Liver (tissue), 9 donors: ENCODE data around the gene MAB21L2. TPM values are rescaled to one million over a fixed set of nuclear protein-coding genes. Genes with fewer than 3 reads are reported as not detected.

Experiments used
- DNase-seq: peaks from one replicate; pipeline ENCODE4 v3.0.0-alpha.2; 2017; ENCODE audit warnings: low spot score
- H3K27ac ChIP-seq, 2 donors: one replicate each; pipeline ENCODE4 v1.7.0; 2013; ENCODE audit warnings: inconsistent platforms in 2 of 2, low read length in 2 of 2, control low read depth in 1 of 2, low read depth in 1 of 2, mild to moderate bottlenecking in 1 of 2
- H3K27me3 ChIP-seq, 4 donors: one replicate each; pipeline versions ENCODE4 v1.6.1 to v1.7.0; 2013; ENCODE audit warnings: low read length in 3 of 4, inconsistent platforms in 1 of 4, mild to moderate bottlenecking in 1 of 4, moderate library complexity in 1 of 4; ENCODE audit not compliant: control insufficient read depth in 4 of 4, insufficient read depth in 4 of 4
- H3K36me3 ChIP-seq, 4 donors: one replicate each; pipeline versions ENCODE4 v1.6.1 to v1.7.0; 2013; ENCODE audit warnings: low read length in 3 of 4, mild to moderate bottlenecking in 3 of 4, low read depth in 1 of 4, moderate library complexity in 1 of 4; ENCODE audit not compliant: control insufficient read depth in 4 of 4, insufficient read depth in 3 of 4
- H3K4me1 ChIP-seq, 4 donors: one replicate each; pipeline versions ENCODE4 v1.6.1 to v1.7.0; 2013; ENCODE audit warnings: low read length in 3 of 4, mild to moderate bottlenecking in 3 of 4, moderate library complexity in 1 of 4; ENCODE audit not compliant: control insufficient read depth in 4 of 4, insufficient read depth in 4 of 4
- H3K4me3 ChIP-seq, 3 donors: one replicate each; pipeline versions ENCODE4 v1.6.1 to v1.7.0; 2013; ENCODE audit warnings: low read length in 3 of 3, control low read depth in 1 of 3, low read depth in 1 of 3, mild to moderate bottlenecking in 1 of 3
- H3K9ac ChIP-seq, 2 donors: one replicate each; pipeline ENCODE4 v1.7.0; 2013; ENCODE audit warnings: low read length in 2 of 2, mild to moderate bottlenecking in 2 of 2, moderate library complexity in 2 of 2, control low read depth in 1 of 2, low read depth in 1 of 2
- H3K9me3 ChIP-seq, 4 donors: one replicate each; pipeline versions ENCODE4 v1.6.1 to v1.7.0; 2013; ENCODE audit warnings: low read length in 3 of 4; ENCODE audit not compliant: control insufficient read depth in 4 of 4
- CTCF ChIP-seq: fragments of 150-350 bp; IDR thresholded peaks from 2 replicates; pipeline ENCODE4 v1.5.1; 2017; ENCODE audit warnings: improper control_type of control experiment, low read depth, low read length; ENCODE audit not compliant: missing input control
- EGR1 ChIP-seq, 2 donors: IDR thresholded peaks; 2 replicates each; pipeline ENCODE4 v1.6.1; 2016 to 2018; ENCODE audit warnings: antibody characterized with exemption in 2 of 2, low read depth in 2 of 2
- FOXA2 ChIP-seq: IDR thresholded peaks from 2 replicates; pipeline ENCODE4 v1.6.1; 2016; ENCODE audit warnings: antibody characterized with exemption
- GABPA ChIP-seq, 2 donors: IDR thresholded peaks in 1 of 2; conservative IDR thresholded peaks in 1 of 2; 2 replicates each; pipeline ENCODE4 v1.6.1; 2016; ENCODE audit warnings: antibody characterized with exemption in 2 of 2, mild to moderate bottlenecking in 1 of 2, moderate library complexity in 1 of 2
- HNF4A ChIP-seq, 2 donors: conservative IDR thresholded peaks; 2 replicates each; pipeline ENCODE4 v1.6.1; 2016; ENCODE audit warnings: antibody characterized with exemption in 2 of 2, mild to moderate bottlenecking in 2 of 2
- HNF4G ChIP-seq: IDR thresholded peaks from 2 replicates; pipeline ENCODE4 v1.6.1; 2016; ENCODE audit warnings: antibody characterized with exemption
- NR2F2 ChIP-seq: IDR thresholded peaks from 2 replicates; pipeline ENCODE4 v1.6.1; 2016; ENCODE audit warnings: antibody characterized with exemption
- RAD21 ChIP-seq, 2 donors: IDR thresholded peaks; 2 replicates each; pipeline ENCODE4 v1.6.1; 2016; ENCODE audit warnings: antibody characterized with exemption in 2 of 2, mild to moderate bottlenecking in 2 of 2
- RXRA ChIP-seq, 2 donors: IDR thresholded peaks; 2 replicates each; pipeline ENCODE4 v1.6.1; 2017 to 2018; ENCODE audit warnings: antibody characterized with exemption in 2 of 2, mild to moderate bottlenecking in 1 of 2
- SP1 ChIP-seq: IDR thresholded peaks from 2 replicates; pipeline ENCODE4 v1.6.1; 2018; ENCODE audit warnings: antibody characterized with exemption, mild to moderate bottlenecking
- TAF1 ChIP-seq: conservative IDR thresholded peaks from 2 replicates; pipeline ENCODE4 v1.6.1; 2016; ENCODE audit warnings: antibody characterized with exemption, mild to moderate bottlenecking
- YY1 ChIP-seq: IDR thresholded peaks from 2 replicates; pipeline ENCODE4 v1.6.1; 2016; ENCODE audit warnings: antibody characterized with exemption, mild to moderate bottlenecking
- ZBTB33 ChIP-seq: IDR thresholded peaks from 2 replicates; pipeline ENCODE4 v1.6.1; 2016; ENCODE audit warnings: antibody characterized with exemption
- WGBS: extraction: QIAGEN DNeasy Blood & Tissue Kit; methylation state at CpG from one replicate; pipeline ENCODE4 v1.1.7; 2013; 5-methylcytosine and 5-hydroxymethylcytosine counted together
- polyA plus RNA-seq, 2 donors: library from polyadenylated mRNA; stranded (reverse) in 1 of 2; unstranded in 1 of 2; fragments of 200-250 nt in 1 of 2; fragments of >200 nt in 1 of 2; fragmentation: Nextera tagmentation in 1 of 2; extraction: Ambion mirVana in 1 of 2; gene quantifications; one replicate each; pipeline versions ENCODE4 v1.2.1 to v1.2.3, GENCODE V29; 2013 to 2015
- total RNA-seq, 2 donors: library from RNA; depleted of rRNA; stranded (reverse); fragments of >200 nt; gene quantifications; one replicate each; pipeline ENCODE4 v1.2.3, GENCODE V29; 2014
- TF ChIP-seq, protein P1 (sequence below): IDR thresholded peaks from 2 replicates; pipeline ENCODE4 v1.6.1; 2016; ENCODE audit warnings: antibody characterized with exemption
- TF ChIP-seq, protein P2 (sequence below): IDR thresholded peaks from 2 replicates; pipeline ENCODE4 v1.6.1; 2016; ENCODE audit warnings: antibody characterized with exemption, mild to moderate bottlenecking
- TF ChIP-seq, protein P3 (sequence below): IDR thresholded peaks from 2 replicates; pipeline ENCODE4 v1.6.1; 2016; ENCODE audit warnings: antibody characterized with exemption
- donor health status: healthy.
- donor health status: healthy.
- donor health status: healthy.
- donor health status: healthy.
- donor health status: healthy.

Gene MAB21L2
- total RNA-seq (1 to 10 TPM in 1 of 2 donors, under 1 TPM in 1; 0.47 to 1.5 TPM), polyA plus RNA-seq (under 1 TPM; 0.30 to 0.85 TPM)

- H3K4me3 ChIP-seq, result peak within 1 kb of the TSS; percentile 57 to 92 (median 84)
- TF ChIP-seq, protein P1, sequence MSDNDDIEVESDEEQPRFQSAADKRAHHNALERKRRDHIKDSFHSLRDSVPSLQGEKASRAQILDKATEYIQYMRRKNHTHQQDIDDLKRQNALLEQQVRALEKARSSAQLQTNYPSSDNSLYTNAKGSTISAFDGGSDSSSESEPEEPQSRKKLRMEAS, result no peak
- TF ChIP-seq SP1, result no peak
- TF ChIP-seq, protein P2, sequence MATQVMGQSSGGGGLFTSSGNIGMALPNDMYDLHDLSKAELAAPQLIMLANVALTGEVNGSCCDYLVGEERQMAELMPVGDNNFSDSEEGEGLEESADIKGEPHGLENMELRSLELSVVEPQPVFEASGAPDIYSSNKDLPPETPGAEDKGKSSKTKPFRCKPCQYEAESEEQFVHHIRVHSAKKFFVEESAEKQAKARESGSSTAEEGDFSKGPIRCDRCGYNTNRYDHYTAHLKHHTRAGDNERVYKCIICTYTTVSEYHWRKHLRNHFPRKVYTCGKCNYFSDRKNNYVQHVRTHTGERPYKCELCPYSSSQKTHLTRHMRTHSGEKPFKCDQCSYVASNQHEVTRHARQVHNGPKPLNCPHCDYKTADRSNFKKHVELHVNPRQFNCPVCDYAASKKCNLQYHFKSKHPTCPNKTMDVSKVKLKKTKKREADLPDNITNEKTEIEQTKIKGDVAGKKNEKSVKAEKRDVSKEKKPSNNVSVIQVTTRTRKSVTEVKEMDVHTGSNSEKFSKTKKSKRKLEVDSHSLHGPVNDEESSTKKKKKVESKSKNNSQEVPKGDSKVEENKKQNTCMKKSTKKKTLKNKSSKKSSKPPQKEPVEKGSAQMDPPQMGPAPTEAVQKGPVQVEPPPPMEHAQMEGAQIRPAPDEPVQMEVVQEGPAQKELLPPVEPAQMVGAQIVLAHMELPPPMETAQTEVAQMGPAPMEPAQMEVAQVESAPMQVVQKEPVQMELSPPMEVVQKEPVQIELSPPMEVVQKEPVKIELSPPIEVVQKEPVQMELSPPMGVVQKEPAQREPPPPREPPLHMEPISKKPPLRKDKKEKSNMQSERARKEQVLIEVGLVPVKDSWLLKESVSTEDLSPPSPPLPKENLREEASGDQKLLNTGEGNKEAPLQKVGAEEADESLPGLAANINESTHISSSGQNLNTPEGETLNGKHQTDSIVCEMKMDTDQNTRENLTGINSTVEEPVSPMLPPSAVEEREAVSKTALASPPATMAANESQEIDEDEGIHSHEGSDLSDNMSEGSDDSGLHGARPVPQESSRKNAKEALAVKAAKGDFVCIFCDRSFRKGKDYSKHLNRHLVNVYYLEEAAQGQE, result no peak
- no peak for TF ChIP-seq EGR1 (IDR thresholded peaks at IDR 0.05; ENCODE audit: low read depth in 2 of 2)
- TF ChIP-seq YY1, result no peak
- TF ChIP-seq RXRA (IDR thresholded peaks at IDR 0.05), result no peak
- no peak for TF ChIP-seq CTCF
- TF ChIP-seq GABPA (IDR thresholded peaks at IDR 0.05 in 1 of 2, conservative IDR thresholded peaks at IDR 0.05 in 1 of 2), result no peak
- no peak for TF ChIP-seq TAF1
- no peak for TF ChIP-seq RAD21 (IDR thresholded peaks at IDR 0.05)
- TF ChIP-seq ZBTB33, result no peak
- TF ChIP-seq NR2F2, result no peak
- TF ChIP-seq, protein P3, sequence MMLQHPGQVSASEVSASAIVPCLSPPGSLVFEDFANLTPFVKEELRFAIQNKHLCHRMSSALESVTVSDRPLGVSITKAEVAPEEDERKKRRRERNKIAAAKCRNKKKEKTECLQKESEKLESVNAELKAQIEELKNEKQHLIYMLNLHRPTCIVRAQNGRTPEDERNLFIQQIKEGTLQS, result no peak
- TF ChIP-seq FOXA2, result no peak
- no peak for TF ChIP-seq HNF4A (conservative IDR thresholded peaks at IDR 0.05)
- TF ChIP-seq HNF4G, result no peak
- no peak for DNase-seq
- no peaks in the 10 kb centered on the region for H3K27me3 ChIP-seq
- H3K27ac ChIP-seq, result peak within 1 kb of the TSS; percentile 67 to 68
- no peaks in the 10 kb centered on the region for H3K36me3 ChIP-seq
- no peaks in the 10 kb centered on the region for H3K9me3 ChIP-seq
- peaks cover 3 to 31% (median 16%) of the 10 kb centered on the region in 4 donors for H3K4me1 ChIP-seq
- H3K9ac ChIP-seq, result peak within 1 kb of the TSS; percentile 34 to 48
- WGBS, result 47% methylated on average over 27 of the region's 27 CpGs
Observed at GRCh38 chr4:150582146-150582872, at the start of gene MAB21L2. MAB21L2 (plus strand) TSS chr4:150582151; CDS start chr4:150583030, 879 bp downstream.
